ENCODE data around the gene SIGLEC14. TPM values are rescaled to one million over a fixed set of nuclear protein-coding genes. Genes with fewer than 3 reads are reported as not detected.
"Not testable (repeated sequence)": the region's sequence is repeated elsewhere in the genome, so short reads cannot be mapped to it uniquely, and the experiment has no call there.

The SIGLEC14 gene
- total RNA-seq, 1 donor from 2014 or later = not detected

DNA sequence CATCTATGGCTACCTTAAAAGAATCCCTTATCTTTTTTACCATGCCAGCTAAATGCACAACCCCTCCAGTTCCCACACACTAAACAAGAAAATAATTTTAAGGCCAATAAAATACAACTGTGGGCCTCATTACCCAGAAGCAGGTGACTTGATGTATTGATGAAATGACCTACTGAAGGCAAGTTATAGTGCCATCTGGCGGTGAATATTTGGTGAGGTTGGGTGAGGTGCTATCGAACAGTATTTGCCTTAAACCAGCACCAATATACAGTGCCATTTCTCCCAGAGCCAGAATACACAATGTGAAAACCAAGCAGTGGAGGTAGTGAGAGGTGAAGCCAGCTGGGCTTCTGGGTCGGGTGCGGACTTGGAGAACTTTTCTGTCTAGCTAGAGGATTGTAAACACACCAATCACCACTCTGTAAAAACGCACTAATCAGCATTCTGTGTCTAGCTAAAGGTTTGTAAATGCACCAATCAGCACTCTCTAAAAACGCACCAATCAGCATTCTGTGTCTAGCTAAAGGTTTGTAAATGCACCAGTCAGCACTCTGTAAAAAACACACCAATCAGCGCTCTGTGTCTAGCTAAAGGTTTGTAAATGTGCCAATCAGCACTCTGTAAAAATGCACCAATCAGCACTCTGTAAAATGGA, 29.4 kb upstream of the SIGLEC14 start:
- intact Hi-C loops (cut with micrococcal nuclease) = not testable (repeated sequence)

DNA sequence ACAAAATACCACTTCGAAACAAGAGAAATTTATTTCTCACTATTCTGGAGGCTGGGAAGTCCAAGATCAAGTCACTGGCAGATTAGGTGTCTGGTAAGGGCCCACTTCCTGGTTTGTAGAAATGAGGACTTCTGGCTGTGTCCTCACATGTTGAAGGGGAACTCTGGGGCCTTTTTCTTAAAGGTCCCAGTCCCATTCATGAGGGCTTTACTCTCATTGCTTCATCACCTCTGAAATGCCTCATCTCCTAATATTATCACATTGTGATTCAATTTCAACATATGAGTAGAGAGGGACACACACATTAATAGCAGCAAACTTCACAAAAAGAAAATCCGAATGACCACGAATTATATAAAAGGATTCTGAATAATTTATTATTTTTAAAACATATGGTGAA, 21.6 kb upstream of the SIGLEC14 start:
- intact Hi-C loops (cut with micrococcal nuclease) = no loop called here

DNA sequence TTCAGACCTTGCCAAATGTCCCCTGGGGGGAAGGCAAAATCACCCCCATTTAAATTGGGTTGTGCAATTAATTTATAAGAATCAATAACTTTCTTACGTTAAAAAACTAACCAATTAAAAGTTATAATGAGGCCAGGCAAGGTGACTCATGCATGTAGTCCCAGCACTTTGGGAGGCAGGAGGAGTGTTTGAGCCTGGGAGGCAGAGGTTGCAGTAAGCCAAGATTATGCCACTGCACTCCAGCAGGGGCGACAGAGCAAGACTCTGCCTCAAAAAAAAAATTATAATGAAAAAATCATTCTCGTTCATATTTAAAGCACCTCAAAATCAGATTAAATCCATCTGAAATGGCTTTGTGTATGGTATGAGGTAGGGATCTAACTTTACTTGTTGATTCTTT, 18.4 kb upstream of the SIGLEC14 start:
- intact Hi-C loops (cut with micrococcal nuclease) = no loop called here

DNA sequence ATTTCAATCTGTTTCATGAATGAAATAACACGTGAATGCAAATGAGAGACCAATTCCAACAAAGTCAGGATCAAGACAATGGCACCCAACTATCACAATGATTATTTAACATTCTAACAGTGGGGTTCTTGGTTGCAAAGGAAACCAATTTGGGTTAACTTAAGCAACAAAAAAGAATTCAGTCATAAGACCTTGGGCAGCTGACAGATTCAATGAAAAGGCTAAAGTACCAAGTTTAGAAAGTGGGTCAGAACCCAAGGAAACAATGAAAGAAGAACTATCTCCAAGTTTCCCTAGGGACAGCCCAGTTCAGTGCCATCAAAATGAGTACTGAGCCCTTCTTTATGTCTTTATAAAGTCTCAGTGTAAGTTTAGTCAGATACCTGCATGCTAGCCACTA, 17.5 kb upstream of the SIGLEC14 start:
- intact Hi-C loops (cut with micrococcal nuclease) = no loop called here

DNA sequence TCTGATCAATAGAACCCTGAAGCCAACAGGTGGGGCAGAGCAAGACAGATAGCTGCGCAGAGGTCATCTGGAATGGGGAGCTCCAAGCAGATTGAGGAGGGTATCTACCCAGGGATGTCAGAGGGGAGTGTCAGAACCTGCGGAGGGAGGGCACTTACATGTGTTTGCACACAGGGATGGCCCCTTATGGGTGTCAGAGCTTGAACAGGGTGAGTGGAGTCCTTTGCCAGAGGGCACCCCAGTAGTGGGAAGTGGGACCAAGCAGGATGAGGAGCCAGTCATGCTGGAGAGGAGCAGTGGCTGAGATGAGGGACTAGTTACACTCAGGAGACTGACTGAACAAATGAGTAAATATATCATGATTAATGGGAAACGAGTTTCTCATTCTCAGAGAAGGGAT, 17.0 kb upstream of the SIGLEC14 start:
- intact Hi-C loops (cut with micrococcal nuclease) = no loop called here

DNA sequence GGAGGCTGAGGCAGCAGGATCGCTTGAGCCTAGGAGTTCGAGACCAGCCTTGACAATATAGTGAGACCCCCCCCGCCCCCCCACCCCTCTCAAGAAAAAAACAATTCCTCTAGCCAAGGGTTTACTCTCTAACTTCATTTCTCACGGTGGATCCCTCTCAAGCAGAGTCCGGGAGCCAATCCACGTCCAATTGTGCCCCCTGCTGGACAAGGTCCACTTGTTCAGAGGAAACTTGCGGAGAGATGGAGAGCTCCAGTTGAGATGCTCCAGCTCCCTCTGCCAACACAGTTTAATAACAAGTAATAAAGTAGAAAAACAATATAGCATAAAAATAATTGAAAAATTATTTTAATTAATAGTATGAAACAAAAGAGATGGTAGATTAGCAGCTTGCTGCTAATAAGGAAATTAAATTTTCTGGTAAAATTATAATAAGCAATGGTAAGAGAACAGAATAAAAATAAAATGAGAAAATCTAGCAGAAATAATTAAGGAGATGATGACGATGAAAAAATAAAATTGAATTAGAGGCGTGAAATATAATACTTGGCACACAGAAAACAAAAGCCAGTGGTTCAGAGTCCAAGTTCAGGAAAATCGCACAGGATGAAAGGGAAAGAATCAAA, 14.5 kb upstream of the SIGLEC14 start:
- intact Hi-C loops (cut with micrococcal nuclease) = no loop called here

DNA sequence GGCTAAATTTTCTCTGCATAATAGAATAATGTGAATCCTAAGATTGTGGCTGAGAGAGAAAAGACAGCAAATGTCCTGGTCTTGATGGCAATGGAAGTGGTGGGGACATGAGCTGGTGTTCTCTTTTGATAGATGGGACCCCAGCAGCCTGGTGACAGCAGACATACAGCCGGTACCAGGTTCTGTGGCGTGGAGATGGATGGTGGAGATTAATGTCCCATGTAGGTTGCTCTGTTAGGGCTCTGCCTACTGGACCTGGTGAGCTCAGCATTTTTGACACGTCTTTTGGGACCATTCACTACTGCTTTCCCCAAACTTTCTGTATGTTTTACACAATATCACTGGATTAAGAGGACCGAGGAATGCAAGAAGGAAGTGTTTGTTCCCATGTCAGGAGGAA, 8.2 kb upstream of the SIGLEC14 start:
- intact Hi-C loops (cut with micrococcal nuclease) = loop anchor here (5.0 kb wide), 2 partner anchors 47 to 123 kb away; no protein-coding TSS in a partner anchor

DNA sequence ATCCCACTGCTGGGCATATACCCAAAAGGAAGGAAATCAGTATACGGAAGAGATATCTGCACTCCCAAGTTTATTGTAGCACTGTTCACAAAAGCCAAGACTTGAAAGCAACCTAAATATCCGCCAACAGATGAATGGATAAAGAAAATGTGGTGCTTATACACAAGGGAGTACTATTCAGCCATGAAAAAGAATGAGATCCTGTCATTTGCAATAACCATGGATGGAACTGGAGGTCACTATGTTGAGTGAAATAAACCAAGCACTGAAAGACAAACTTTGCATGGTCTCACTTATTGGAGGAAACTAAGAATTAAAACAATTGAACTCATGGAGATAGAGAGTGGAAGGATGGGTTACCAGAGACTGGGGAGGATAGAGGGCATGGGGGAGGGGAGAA, 6.5 kb upstream of the SIGLEC14 start:
- intact Hi-C loops (cut with micrococcal nuclease) = no loop called here

DNA sequence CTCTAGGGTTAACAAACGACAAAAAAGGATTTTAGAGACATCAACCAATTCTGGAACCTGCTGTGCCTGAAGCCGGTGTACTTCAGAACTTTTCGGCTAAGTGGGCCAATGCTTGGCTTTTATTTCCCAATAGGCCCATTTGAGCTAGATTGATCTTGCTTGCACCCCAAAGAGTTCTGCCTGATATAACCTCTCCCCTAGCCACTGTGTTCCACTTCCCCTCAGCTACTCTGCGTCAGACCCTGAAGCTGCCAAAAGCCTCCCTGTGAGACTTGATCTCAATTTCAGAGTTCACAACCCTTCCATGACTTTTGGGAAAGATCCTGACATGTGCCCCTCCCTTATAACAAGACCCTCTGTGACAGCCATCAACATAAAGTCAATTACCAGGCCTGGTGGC, 5.6 kb upstream of the SIGLEC14 start:
- intact Hi-C loops (cut with micrococcal nuclease) = no loop called here

DNA sequence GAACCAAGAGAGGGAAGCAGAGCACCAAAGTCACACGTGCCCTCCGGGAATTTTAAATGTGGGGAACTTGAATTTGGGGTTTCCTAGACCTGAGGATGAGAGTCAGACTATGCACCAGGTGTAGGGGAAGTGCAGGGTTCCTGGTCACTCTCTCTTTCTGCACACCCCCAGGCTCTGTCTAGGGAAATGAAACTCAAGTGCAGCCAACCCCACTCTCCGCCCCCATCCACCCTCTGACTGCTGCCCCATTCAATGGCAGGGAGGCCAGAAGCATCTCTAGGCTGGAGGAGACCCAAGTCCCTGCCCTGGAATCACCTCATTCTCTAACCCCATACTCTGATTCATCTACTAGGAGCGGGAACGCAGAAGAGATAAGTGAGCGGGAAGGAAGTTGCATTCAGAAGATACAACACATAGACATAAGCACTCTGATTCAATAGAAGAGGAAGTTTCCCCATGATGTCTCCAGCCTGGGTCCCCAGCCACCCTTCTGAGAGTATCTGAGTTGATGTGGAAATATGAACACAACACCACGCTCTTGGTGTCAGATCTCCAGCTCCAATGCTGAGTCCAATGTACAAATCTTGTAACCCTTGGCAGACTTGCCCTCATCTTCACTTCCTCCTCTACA, 4.7 kb upstream of the SIGLEC14 start:
- intact Hi-C loops (cut with micrococcal nuclease) = no loop called here

DNA sequence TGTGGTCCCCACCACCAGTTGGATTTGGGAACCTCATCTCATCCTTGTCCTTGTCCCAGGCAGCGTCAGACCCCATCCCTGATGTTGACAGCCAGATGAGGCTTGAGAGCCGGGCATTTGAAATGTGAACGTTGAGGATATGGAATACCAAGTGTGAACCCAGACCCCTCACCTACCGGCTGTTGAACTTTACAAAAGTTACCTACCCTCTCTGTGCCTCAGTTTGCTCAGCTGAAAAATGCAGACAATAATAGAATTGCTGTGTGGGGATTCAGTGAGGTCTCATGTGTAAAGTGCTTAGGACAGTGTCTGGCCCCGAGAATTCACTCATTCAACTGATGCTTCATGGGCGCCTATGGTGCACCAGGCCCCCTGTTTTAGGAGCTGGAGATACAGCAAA, 693 bp upstream of the SIGLEC14 start:
- intact Hi-C loops (cut with micrococcal nuclease) = no loop called here

DNA sequence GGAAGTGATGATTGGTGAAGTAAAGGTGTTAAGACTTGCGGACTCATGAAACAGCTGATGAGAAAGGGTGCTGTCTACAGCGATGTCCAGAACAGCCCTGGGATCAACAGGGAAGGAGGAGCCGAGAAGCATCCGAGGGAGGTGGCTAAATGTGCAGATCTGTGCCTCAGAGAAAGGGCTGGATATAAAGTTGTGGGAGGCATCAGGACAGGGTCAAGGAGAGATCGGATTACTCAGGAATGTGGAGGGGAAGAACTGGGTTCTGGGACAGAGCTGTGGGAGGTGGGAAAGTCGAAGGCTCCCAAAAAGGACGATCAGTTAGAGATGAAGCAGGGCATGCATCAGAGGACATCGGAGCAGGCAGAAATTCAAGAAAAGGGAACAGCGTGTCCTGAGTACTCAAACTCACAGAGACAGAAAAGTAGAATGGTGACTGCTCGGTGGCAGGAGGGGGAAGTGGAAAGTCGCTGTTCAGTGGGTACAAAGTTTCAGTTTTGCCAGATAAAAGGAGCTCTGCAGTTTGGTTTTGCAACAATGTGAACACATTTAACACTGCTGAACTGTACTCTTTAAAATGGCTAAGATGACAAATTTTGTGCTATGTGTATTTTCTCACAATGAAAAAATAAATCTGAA, 1.9 kb downstream of the SIGLEC14 start:
- intact Hi-C loops (cut with micrococcal nuclease) = loop anchor here (2.0 kb wide), 1 partner anchor 14 kb away; the partner anchor contains the start of gene SIGLEC5

DNA sequence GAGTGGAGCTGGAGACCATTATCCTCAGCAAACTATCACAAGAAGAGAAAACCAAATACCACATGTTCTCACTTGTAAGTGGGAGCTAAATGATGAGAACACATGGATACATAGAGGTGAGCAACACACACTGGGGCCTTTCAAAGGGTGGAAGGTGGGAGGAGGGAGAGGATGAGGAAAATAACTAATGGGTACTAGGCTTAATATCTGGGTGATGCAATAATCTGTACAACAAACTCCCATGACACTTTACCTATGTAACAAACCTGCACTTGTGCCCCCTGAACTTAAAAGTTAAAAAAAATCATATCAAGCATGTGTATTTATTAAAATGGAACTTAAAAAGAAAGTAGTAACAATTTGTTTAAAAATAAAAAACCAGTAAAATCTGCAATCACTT, 5.0 kb downstream of the SIGLEC14 start:
- intact Hi-C loops (cut with micrococcal nuclease) = no loop called here

DNA sequence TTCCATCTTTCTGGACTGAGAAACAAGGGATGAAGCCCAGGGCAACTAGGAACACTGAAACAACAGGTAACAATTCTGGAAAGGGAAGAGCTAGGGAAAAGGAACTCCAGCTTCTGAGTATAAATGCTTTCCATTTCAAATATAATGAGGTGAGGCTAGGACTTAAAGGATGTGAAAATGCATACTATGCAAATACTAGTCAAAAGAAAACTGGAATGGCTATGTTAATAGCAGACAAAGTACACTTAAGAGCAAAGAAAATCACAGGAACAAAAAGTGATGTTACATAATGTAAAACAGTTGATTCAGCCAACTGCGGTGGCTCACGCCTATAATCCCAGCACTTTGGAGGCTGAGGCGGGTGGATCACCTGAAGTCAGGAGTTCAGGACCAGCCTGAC, 6.2 kb downstream of the SIGLEC14 start:
- intact Hi-C loops (cut with micrococcal nuclease) = no loop called here

DNA sequence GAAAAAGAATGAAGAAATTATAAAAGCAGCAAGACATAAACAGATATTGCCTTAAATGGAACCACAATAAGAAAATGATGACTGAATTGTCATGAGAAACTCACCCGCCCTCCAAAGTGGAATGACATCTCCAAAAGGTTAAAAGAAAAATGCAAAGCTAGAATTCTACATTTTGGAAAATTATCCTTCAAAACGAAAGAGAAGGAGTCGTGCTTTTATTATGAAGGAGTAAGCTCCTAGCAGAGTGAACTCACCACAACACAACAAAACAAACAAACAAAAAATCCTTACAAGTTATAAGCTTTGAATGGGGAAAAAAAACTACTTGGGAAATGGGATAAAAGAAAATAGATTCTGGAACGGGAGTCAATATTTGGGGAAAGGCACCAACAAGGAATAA, 6.7 kb downstream of the SIGLEC14 start:
- intact Hi-C loops (cut with micrococcal nuclease) = loop anchor here (1.0 kb wide), 1 partner anchor 220 kb away; no protein-coding TSS in a partner anchor

DNA sequence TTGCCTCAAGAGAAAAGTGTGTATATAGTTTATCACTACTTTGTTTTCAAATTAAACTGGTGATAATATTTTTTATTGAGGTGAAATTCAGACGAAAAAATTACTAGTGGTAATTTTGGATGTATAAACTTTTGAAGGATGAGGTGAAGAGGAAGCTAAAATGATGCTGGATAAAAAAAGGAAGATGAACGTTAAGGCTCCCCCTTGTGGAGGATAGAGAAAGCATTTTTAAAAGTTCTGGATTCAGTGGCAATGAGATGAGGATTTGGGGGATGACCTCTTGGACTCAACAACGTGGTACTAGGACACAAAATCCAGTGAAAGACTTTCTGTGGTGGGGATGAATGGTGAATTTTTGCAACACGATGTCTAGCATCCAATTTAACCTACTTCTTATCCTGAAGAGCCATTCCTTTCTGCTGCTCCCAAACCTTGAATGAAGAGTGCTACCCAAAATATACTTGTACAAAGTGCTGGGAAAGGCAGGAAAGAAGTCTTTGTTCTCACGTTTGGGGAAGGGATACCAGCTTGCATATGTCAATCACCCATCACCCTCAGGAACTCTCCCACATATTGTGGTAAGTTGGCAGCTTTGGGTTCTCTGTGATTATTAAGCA, 9.2 kb downstream of the SIGLEC14 start:
- intact Hi-C loops (cut with micrococcal nuclease) = loop anchor here (1.0 kb wide), 1 partner anchor 164 kb away; no protein-coding TSS in a partner anchor

DNA sequence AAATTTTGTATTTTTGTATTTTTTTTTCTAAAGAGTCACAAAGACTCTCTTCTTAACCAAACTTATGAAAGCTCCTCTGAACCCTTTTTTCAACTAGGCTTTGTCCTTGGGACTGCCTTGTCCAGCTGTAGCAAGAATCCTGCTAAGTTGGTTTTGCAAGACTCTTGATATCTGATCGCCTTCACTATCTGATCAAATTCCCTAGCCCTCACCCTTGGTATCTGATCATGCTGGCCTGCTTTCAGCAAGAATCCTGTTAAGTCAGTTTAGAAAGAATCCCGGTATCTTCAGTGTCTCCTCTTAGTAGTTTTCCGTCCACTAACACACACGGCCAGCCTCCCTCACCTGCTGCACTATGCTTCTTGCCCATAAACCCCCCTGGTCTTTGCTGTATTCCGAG, 14.5 kb downstream of the SIGLEC14 start:
- intact Hi-C loops (cut with micrococcal nuclease) = no loop called here

DNA sequence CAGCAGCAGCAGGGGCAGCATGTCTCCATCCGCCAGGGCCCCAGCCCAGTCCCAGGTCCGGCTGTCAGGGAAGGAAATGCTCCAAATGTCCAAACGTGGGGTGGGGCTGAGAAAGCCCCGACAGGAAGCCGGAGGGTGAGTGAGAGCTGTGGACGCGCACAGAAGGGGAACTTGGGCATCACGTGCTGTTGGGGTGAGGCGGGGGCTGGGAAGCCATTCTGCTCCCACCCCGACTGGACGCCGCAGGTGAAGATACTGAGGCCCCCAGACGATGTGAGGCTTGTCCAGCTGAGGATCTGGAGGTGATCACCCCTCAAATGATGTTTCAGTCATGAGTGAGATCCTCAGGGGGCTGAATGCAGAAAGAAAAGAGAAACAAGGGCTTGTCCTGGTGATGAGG, 16.3 kb downstream of the SIGLEC14 start, which contains the start of gene SIGLEC5:
Gene SIGLEC5 (minus strand): TSS at position 87 of the 400 bp plus-strand sequence. CDS start 66 bp downstream, at position 21.
- intact Hi-C loops (cut with micrococcal nuclease) = loop anchor here (2.0 kb wide), 1 partner anchor 14 kb away; no protein-coding TSS in a partner anchor

DNA sequence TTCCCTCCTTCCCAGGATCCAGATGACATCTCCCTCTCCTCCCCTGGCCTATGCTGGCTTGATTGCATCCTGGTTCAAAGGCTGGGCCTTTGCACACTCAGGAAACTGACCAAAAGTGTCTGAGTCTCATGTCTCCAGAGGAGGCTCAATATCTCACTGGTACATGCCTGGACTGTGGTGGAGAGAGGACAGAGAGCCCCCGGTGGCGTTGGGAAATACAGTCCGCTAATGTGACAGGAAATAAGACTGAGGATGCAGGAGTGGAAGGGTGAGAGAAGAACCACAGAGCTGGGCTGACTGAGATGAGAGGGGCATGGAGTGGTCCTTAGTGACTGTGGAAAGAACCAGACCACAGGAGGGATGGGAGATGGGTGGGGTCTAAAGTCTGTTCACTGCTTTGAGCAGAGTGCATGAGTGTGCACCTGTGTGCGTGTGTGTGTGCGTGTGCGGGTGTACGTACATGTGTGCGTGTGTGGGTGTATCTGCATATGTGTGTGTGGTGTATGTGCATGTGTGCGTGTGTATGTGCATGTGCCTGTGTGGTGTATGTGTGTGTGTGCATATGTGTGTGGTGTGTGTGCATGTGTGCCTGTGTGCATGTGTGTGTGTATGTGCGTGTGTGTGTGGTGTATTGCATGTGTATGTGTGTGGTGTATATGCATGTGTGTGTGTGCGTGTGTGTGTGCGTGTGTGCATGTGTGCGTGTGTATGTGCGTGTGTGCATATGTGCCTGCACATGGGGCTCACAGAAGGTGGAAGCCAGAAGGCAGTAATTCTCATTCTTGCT, 18.3 kb downstream of the SIGLEC14 start:
- intact Hi-C loops (cut with micrococcal nuclease) = no loop called here

DNA sequence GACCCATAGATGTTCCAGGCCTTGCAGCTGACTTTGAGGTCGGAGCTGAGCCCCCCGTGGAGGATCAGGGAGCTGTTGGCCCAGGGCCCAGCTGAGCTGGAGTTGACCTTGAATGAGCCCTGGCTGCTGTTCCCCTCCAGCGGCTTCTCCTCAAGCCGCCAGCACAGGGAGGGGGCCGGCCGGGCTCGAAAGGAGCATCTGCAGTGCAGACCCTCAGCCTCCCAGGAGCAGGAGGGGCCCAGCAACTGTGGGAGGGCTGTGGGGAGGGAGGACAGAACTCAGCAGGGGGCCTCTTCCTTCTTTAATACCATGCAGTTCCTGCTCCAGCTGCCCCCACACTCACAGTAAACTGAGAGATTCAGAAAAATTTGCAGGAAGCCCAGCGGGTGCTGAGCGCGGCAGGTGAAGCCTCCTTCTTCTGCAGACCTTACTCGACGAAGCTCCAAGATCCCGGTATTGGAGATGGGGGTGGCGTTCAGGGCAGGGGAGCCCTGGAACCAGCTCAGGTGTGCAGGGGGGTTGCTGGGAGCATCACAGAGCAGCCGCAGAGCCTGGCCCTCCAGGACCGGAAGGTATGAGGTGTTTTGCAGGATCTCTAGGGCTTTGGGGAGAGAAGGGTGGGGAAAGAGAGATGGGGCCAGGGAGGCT, 19.0 kb downstream of the SIGLEC14 start:
- intact Hi-C loops (cut with micrococcal nuclease) = no loop called here
